Measurements from ENCODE around the gene AP2M1.
"Not testable (repeated sequence)": the region's sequence is repeated elsewhere in the genome, so short reads cannot be mapped to it uniquely, and the experiment has no call there.

The AP2M1 gene

GRCh38 chr3:184174646-184175492 lies at the start of gene AP2M1:
Gene AP2M1, plus strand, starts transcription at chr3:184174855. Its CDS starts 2,139 bp downstream, at chr3:184176994.
- peak; percentile 97 to 98 for DNase-seq (ENCODE audit: low read depth in 2 of 2)

GRCh38 chr3:184126006-184126405 lies 48.6 kb upstream of the AP2M1 start:
- DNase-seq (ENCODE audit: low read depth in 2 of 2): no peak

GRCh38 chr3:184129012-184129411 lies 45.6 kb upstream of the AP2M1 start:
- no peak for DNase-seq (ENCODE audit: low read depth in 2 of 2)

- no peak for DNase-seq (ENCODE audit: low read depth in 2 of 2)
These were observed 41.7 kb upstream of the AP2M1 start for GRCh38 chr3:184132945-184133344.

- DNase-seq (ENCODE audit: low read depth in 2 of 2): peak in 1 of 2 donors; percentile 18
These were observed 40.6 kb upstream of the AP2M1 start for GRCh38 chr3:184133840-184134745.

GRCh38 chr3:184134746-184135148 lies 39.9 kb upstream of the AP2M1 start:
- no peak for DNase-seq (ENCODE audit: low read depth in 2 of 2)

GRCh38 chr3:184135149-184135910 lies 39.3 kb upstream of the AP2M1 start, which contains the start of gene EIF2B5:
Gene EIF2B5, plus strand, starts transcription at chr3:184135358. Its CDS starts 28 bp downstream, at chr3:184135386.
- DNase-seq (ENCODE audit: low read depth in 2 of 2): peak; percentile 73 to 76

- no peak for DNase-seq (ENCODE audit: low read depth in 2 of 2)
These were observed 38.8 kb upstream of the AP2M1 start for GRCh38 chr3:184135911-184136260.

- no peak for DNase-seq (ENCODE audit: low read depth in 2 of 2)
These were observed 34.2 kb upstream of the AP2M1 start for GRCh38 chr3:184140436-184140835.

- no peak for DNase-seq (ENCODE audit: low read depth in 2 of 2)
These were observed 32.5 kb upstream of the AP2M1 start for GRCh38 chr3:184142199-184142598.

- no peak for DNase-seq (ENCODE audit: low read depth in 2 of 2)
These were observed 31.3 kb upstream of the AP2M1 start for GRCh38 chr3:184143327-184143726.

- DNase-seq (ENCODE audit: low read depth in 2 of 2): no peak
These were observed 30.1 kb upstream of the AP2M1 start for GRCh38 chr3:184144505-184144904.

- no peak for DNase-seq (ENCODE audit: low read depth in 2 of 2)
These were observed 29.5 kb upstream of the AP2M1 start for GRCh38 chr3:184145111-184145524.

- no peak for DNase-seq (ENCODE audit: low read depth in 2 of 2)
These were observed 28.8 kb upstream of the AP2M1 start for GRCh38 chr3:184145751-184146270.

- no peak for DNase-seq (ENCODE audit: low read depth in 2 of 2)
These were observed 26.6 kb upstream of the AP2M1 start for GRCh38 chr3:184148076-184148475.

- DNase-seq (ENCODE audit: low read depth in 2 of 2): no peak
These were observed 25.5 kb upstream of the AP2M1 start for GRCh38 chr3:184149123-184149522.

GRCh38 chr3:184149770-184150169 lies 24.9 kb upstream of the AP2M1 start:
- DNase-seq (ENCODE audit: low read depth in 2 of 2): not testable (repeated sequence)

- DNase-seq (ENCODE audit: low read depth in 2 of 2): no peak
These were observed 19.6 kb upstream of the AP2M1 start, which contains the start of gene DVL3 for GRCh38 chr3:184154885-184155643. Gene DVL3, plus strand, starts transcription at chr3:184155377. Its CDS starts 259 bp downstream, at chr3:184155636.

GRCh38 chr3:184155644-184156521 lies 18.8 kb upstream of the AP2M1 start:
- DNase-seq (ENCODE audit: low read depth in 2 of 2): no peak

GRCh38 chr3:184156522-184156955 lies 18.1 kb upstream of the AP2M1 start:
- DNase-seq (ENCODE audit: low read depth in 2 of 2): no peak
